Hematopoietic multipotent progenitor cell treated with erythropoietin and hydrocortisone succinate and interleukin-3 and kit ligand, for 17 days (in vitro differentiated cells): Measurements from ENCODE around the gene AHCYL2.
A peak's percentile ranks its signal among the peaks of the same experiment; 100 is the strongest.
"Not testable (repeated sequence)": the region's sequence is repeated elsewhere in the genome, so short reads cannot be mapped to it uniquely, and the experiment has no call there.

Experiments used
- DNase-seq: peaks from one replicate; pipeline ENCODE4 v3.0.0-alpha.2; 2015; ENCODE audit warnings: low spot score

The AHCYL2 gene

GRCh38 chr7:129244220-129244619 is 19.4 kb downstream of the AHCYL2 start:
- no peak for DNase-seq

GRCh38 chr7:129245533-129245932 is 20.7 kb downstream of the AHCYL2 start:
- DNase-seq: no peak

- DNase-seq: no peak
Observed at GRCh38 chr7:129247087-129247486, 22.3 kb downstream of the AHCYL2 start.

GRCh38 chr7:129252128-129252527 is 27.3 kb downstream of the AHCYL2 start:
- DNase-seq: no peak

GRCh38 chr7:129252603-129253002 is 27.8 kb downstream of the AHCYL2 start:
- DNase-seq: not testable (repeated sequence)

- no peak for DNase-seq
Observed at GRCh38 chr7:129255800-129256199, 31.0 kb downstream of the AHCYL2 start.

GRCh38 chr7:129256221-129256620 is 31.4 kb downstream of the AHCYL2 start:
- DNase-seq: no peak

GRCh38 chr7:129257168-129257567 is 32.3 kb downstream of the AHCYL2 start:
- DNase-seq: no peak

GRCh38 chr7:129258649-129259389 is 34.0 kb downstream of the AHCYL2 start:
- DNase-seq: no peak

GRCh38 chr7:129262324-129262723 is 37.5 kb downstream of the AHCYL2 start:
- DNase-seq: no peak

- DNase-seq: no peak
Observed at GRCh38 chr7:129263168-129263567, 38.3 kb downstream of the AHCYL2 start.

- no peak for DNase-seq
Observed at GRCh38 chr7:129264534-129264933, 39.7 kb downstream of the AHCYL2 start.

GRCh38 chr7:129265328-129265727 is 40.5 kb downstream of the AHCYL2 start:
- no peak for DNase-seq

GRCh38 chr7:129266181-129266580 is 41.4 kb downstream of the AHCYL2 start:
- DNase-seq: no peak

GRCh38 chr7:129270077-129270476 is 45.2 kb downstream of the AHCYL2 start:
- DNase-seq: no peak

GRCh38 chr7:129271500-129272355 is 46.9 kb downstream of the AHCYL2 start:
- DNase-seq: peak; percentile 74

- no peak for DNase-seq
Observed at GRCh38 chr7:129273936-129274335, 49.1 kb downstream of the AHCYL2 start.

GRCh38 chr7:129277629-129278028 is 52.8 kb downstream of the AHCYL2 start:
- DNase-seq: no peak

GRCh38 chr7:129278688-129279087 is 53.9 kb downstream of the AHCYL2 start:
- DNase-seq: no peak

GRCh38 chr7:129279757-129280156 is 54.9 kb downstream of the AHCYL2 start:
- DNase-seq: no peak

GRCh38 chr7:129281163-129281562 is 56.3 kb downstream of the AHCYL2 start:
- no peak for DNase-seq

- DNase-seq: no peak
Observed at GRCh38 chr7:129282865-129283264, 58.0 kb downstream of the AHCYL2 start.

GRCh38 chr7:129283936-129284335 is 59.1 kb downstream of the AHCYL2 start:
- DNase-seq: no peak
